CD14-positive monocyte (primary cell): ENCODE results near the gene BAZ1A. TPM values are rescaled to one million over a fixed set of nuclear protein-coding genes. Genes with fewer than 3 reads are reported as not detected.
A peak's percentile ranks its signal among the peaks of the same experiment; 100 is the strongest.
"Not testable (repeated sequence)": the region's sequence is repeated elsewhere in the genome, so short reads cannot be mapped to it uniquely, and the experiment has no call there.

Experiments
- DNase-seq, 3 donors: peaks; one replicate each; pipeline ENCODE4 v3.0.0-alpha.2; 2011 to 2022
- H2AFZ ChIP-seq: 2 replicates; pipeline ENCODE4 v1.6.0; 2012; ENCODE audit warnings: mild to moderate bottlenecking, low read depth, low read length, inconsistent platforms; ENCODE audit not compliant: insufficient read depth, poor library complexity, severe bottlenecking
- H3K27ac ChIP-seq, 2 donors: 1 replicate in 1 of 2; 2 replicates in 1 of 2; pipeline ENCODE4 v1.5.1; 2012 to 2013; ENCODE audit warnings: low read length in 2 of 2, control low read depth in 1 of 2, inconsistent platforms in 1 of 2, low read depth in 1 of 2, mild to moderate bottlenecking in 1 of 2
- H3K27me3 ChIP-seq, 2 donors: one replicate each; pipeline versions ENCODE4 v1.6.0 to v1.6.1; 2011 to 2013; ENCODE audit warnings: low read length in 2 of 2; ENCODE audit not compliant: control insufficient read depth in 2 of 2, insufficient read depth in 2 of 2
- H3K36me3 ChIP-seq, 2 donors: replicated peaks in 1 of 2; 1 replicate in 1 of 2; 2 replicates in 1 of 2; pipeline versions ENCODE4 v1.5.1 to v1.6.1; 2012 to 2013; ENCODE audit warnings: low read length in 2 of 2, control low read depth in 1 of 2, inconsistent platforms in 1 of 2, mild to moderate bottlenecking in 1 of 2; ENCODE audit not compliant: insufficient read depth in 2 of 2, control insufficient read depth in 1 of 2
- H3K4me1 ChIP-seq, 2 donors: 1 replicate in 1 of 2; 2 replicates in 1 of 2; pipeline versions ENCODE4 v1.5.1 to v1.6.1; 2012 to 2013; ENCODE audit warnings: low read length in 2 of 2, control low read depth in 1 of 2, inconsistent platforms in 1 of 2, mild to moderate bottlenecking in 1 of 2, moderate library complexity in 1 of 2; ENCODE audit not compliant: insufficient read depth in 2 of 2, control insufficient read depth in 1 of 2
- H3K4me2 ChIP-seq: replicated peaks from 2 replicates; pipeline ENCODE3; 2012; ENCODE audit warnings: low read length, moderate library complexity, mild to moderate bottlenecking; ENCODE audit not compliant: poor library complexity, severe bottlenecking; ENCODE audit errors: extremely low read depth
- H3K4me3 ChIP-seq, 3 experiments: fragments of 200-600 bp in 1 of 3; sonication (generic) in 1 of 3; replicated peaks in 1 of 3; 1 replicate in 2 of 3; 2 replicates in 1 of 3; pipeline ENCODE4 v1.5.1; 2011 to 2013; ENCODE audit warnings: low read length in 3 of 3, mild to moderate bottlenecking in 3 of 3, control low read depth in 2 of 3, low read depth in 2 of 3, inconsistent platforms in 1 of 3, moderate library complexity in 1 of 3
- H3K79me2 ChIP-seq: 2 replicates; pipeline ENCODE4 v1.6.0; 2012; ENCODE audit warnings: mild to moderate bottlenecking, control low read depth, inconsistent platforms, low read length, moderate library complexity; ENCODE audit not compliant: insufficient read depth
- H3K9ac ChIP-seq: 2 replicates; pipeline ENCODE4 v1.6.0; 2017; ENCODE audit warnings: low read length, mild to moderate bottlenecking; ENCODE audit not compliant: insufficient read depth, poor library complexity, severe bottlenecking
- H3K9me3 ChIP-seq, 2 donors: replicated peaks in 1 of 2; 1 replicate in 1 of 2; 2 replicates in 1 of 2; pipeline versions ENCODE4 v1.5.1 to v1.6.1; 2012 to 2013; ENCODE audit warnings: low read length in 2 of 2, control low read depth in 1 of 2; ENCODE audit not compliant: control insufficient read depth in 1 of 2, insufficient read depth in 1 of 2
- H4K20me1 ChIP-seq: 2 replicates; pipeline ENCODE4 v1.6.0; 2012; ENCODE audit warnings: mild to moderate bottlenecking, low read length, control low read depth, moderate library complexity; ENCODE audit not compliant: insufficient read depth
- H3K27ac Mint-ChIP-seq, 7 donors: one replicate each; pipeline ENCODE4 v1.8.0; 2020; ENCODE audit warnings: mild to moderate bottlenecking in 7 of 7, mixed read lengths in 7 of 7, moderate library complexity in 6 of 7, inconsistent platforms in 2 of 7
- H3K27me3 Mint-ChIP-seq, 3 donors: one replicate each; pipeline ENCODE4 v1.8.0; 2021 to 2022; ENCODE audit warnings: low read depth in 3 of 3, mild to moderate bottlenecking in 3 of 3, mixed read lengths in 3 of 3, moderate library complexity in 3 of 3, inconsistent platforms in 1 of 3
- H3K36me3 Mint-ChIP-seq, 2 donors: one replicate each; pipeline ENCODE4 v1.8.0; 2020; ENCODE audit warnings: mixed read lengths in 2 of 2, inconsistent platforms in 1 of 2, mild to moderate bottlenecking in 1 of 2
- H3K4me1 Mint-ChIP-seq: one replicate; pipeline ENCODE4 v1.8.0; 2020; ENCODE audit warnings: mild to moderate bottlenecking, mixed read lengths
- H3K4me3 Mint-ChIP-seq, 2 donors: one replicate each; pipeline ENCODE4 v1.8.0; 2020; ENCODE audit warnings: mild to moderate bottlenecking in 2 of 2, mixed read lengths in 2 of 2, moderate library complexity in 1 of 2
- H3K9me3 Mint-ChIP-seq, 7 donors: one replicate each; pipeline ENCODE4 v1.8.0; 2020 to 2022; ENCODE audit warnings: mixed read lengths in 7 of 7, mild to moderate bottlenecking in 6 of 7, moderate library complexity in 6 of 7, inconsistent platforms in 2 of 7
- CTCF ChIP-seq: fragments of 200-600 bp; IDR thresholded peaks from one replicate; pipeline ENCODE4 v1.8.0; 2022; ENCODE audit warnings: antibody characterized with exemption, mild to moderate bottlenecking
- WGBS: methylation state at CpG from one replicate; pipeline ENCODE4 v1.1.5; 2013; ENCODE audit warnings: missing lambda C conversion rate; ENCODE audit not compliant: insufficient coverage; 5-methylcytosine and 5-hydroxymethylcytosine counted together
- intact Hi-C, 2 donors: fragments of 100-400 bp; cut with micrococcal nuclease; formaldehyde crosslinking; loops; one replicate each; pipeline versions ENCODE4 v1.15.0 to v1.15.1; 2023
- polyA plus RNA-seq, 3 donors: library from polyadenylated mRNA; depleted of rRNA in 1 of 3; unstranded in 2 of 3; stranded (reverse) in 1 of 3; fragments of 300-500 nt in 2 of 3; fragments of >200 nt in 1 of 3; fragmentation: Illumina TruSeq in 2 of 3; gene quantifications; 1 replicate in 2 of 3; 2 replicates in 1 of 3; pipeline ENCODE4 v1.2.3, GENCODE V29; 2012 to 2021

The BAZ1A gene
- polyA plus RNA-seq, 3 donors = 7.3 to 25.5 (median 12.7) TPM

GRCh38 chr14:34741840-34742239, 133.3 kb downstream of the BAZ1A start:
- no peak overlapping the region for H3K27ac ChIP-seq
- H3K27me3 ChIP-seq = no peaks in the 10 kb centered on the region
- WGBS = no CpG with 5 or more reads among the region's 1 CpG
- H3K36me3 ChIP-seq = no peaks in the 10 kb centered on the region
- H3K4me2 ChIP-seq = no peak overlapping the region
- H3K27me3 Mint-ChIP-seq = no peaks in the 10 kb centered on the region
- no peaks in the 10 kb centered on the region for H3K36me3 Mint-ChIP-seq
- no peak overlapping the region for H3K4me3 ChIP-seq
- no peak overlapping the region for H3K9ac ChIP-seq
- no peaks in the 10 kb centered on the region for H3K79me2 ChIP-seq
- H3K9me3 ChIP-seq = no peaks in the 10 kb centered on the region
- H3K9me3 Mint-ChIP-seq = peaks cover 0 to 11% (median 6%) of the 10 kb centered on the region in 7 donors
- H3K27ac Mint-ChIP-seq = peak overlapping the region in 1 of 7 donors; percentile 21
- H3K4me3 Mint-ChIP-seq = no peak overlapping the region
- no peaks in the 10 kb centered on the region for H4K20me1 ChIP-seq
- no peak for DNase-seq
- no peak for TF ChIP-seq CTCF
- intact Hi-C loops = no loop called here
- peaks cover 23% of the 10 kb centered on the region for H3K4me1 Mint-ChIP-seq
- H3K4me1 ChIP-seq = peaks cover 6 to 9% of the 10 kb centered on the region in 2 donors
- no peak overlapping the region for H2AFZ ChIP-seq

GRCh38 chr14:34740139-34740538, 135.0 kb downstream of the BAZ1A start:
- H3K27ac ChIP-seq, H3K36me3 Mint-ChIP-seq, H3K4me2 ChIP-seq, H3K4me3 Mint-ChIP-seq, H3K4me1 ChIP-seq, DNase-seq, H3K4me3 ChIP-seq, H3K27me3 Mint-ChIP-seq, intact Hi-C loops, H3K9me3 ChIP-seq, H4K20me1 ChIP-seq, H3K27me3 ChIP-seq, H2AFZ ChIP-seq, H3K9ac ChIP-seq, H3K36me3 ChIP-seq, H3K27ac Mint-ChIP-seq, H3K79me2 ChIP-seq: not testable (repeated sequence)
- WGBS = 100% methylated on average over 3 of the region's 6 CpGs
- Mint-ChIP-seq H3K9me3 (peaks cover 0 to 11% (median 6%) of the 10 kb centered on the region in 7 donors), H3K4me1 (peaks cover 23% of the 10 kb centered on the region)

GRCh38 chr14:34737079-34737478, 138.1 kb downstream of the BAZ1A start:
- H3K27ac ChIP-seq, intact Hi-C loops, H3K9me3 ChIP-seq, H3K27me3 Mint-ChIP-seq, H4K20me1 ChIP-seq, H3K9ac ChIP-seq, DNase-seq, H3K4me1 ChIP-seq, H3K4me3 Mint-ChIP-seq, H3K36me3 Mint-ChIP-seq, H3K36me3 ChIP-seq, H3K4me2 ChIP-seq, H2AFZ ChIP-seq, H3K27ac Mint-ChIP-seq, H3K79me2 ChIP-seq, H3K4me3 ChIP-seq, H3K4me1 Mint-ChIP-seq, H3K27me3 ChIP-seq: not testable (repeated sequence)
- peaks cover 0 to 12% (median 9%) of the 10 kb centered on the region in 7 donors for H3K9me3 Mint-ChIP-seq
- no CpG with 5 or more reads among the region's 4 CpGs for WGBS
